ENCODE results near the gene FBXO36. TPM values are rescaled to one million over a fixed set of nuclear protein-coding genes. Genes with fewer than 3 reads are reported as not detected.

FBXO36 gene
- total and polyA plus RNA-seq, 2 of the 13 experiments (the other 11 are each of a cell fraction or from before 2014, with no cell fraction given) = 2.8 TPM

DNA sequence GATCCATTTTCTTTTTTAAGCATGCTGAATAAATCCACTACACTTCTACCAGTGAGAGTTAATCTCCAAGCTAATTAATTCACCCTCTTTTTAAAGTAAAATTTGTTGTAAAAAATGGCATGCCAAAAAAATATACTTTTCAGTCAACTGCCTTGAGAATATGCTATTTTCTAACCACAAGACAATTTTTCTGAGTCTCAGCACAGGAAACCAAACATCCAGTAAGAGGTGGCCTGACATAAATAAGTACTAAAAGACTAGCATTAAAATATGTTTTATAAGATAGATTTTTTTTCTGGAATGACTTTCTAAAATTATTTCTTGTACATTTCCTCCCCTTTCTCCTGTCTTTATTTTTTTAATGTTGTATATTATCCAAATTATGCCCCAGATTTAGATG, 2.9 kb downstream of the FBXO36 start:
- Histone ChIP-seq H3K27me3 (ENCODE audit: control insufficient read depth in 1 of 2, insufficient read depth in 2 of 2, low read length in 2 of 2) (no peaks in the 10 kb centered on the region; a peak in 1 of 5 replicates), H3K9ac (ENCODE audit: insufficient read depth, low read depth, low read length) (no peak overlapping the region), H3K79me2 (ENCODE audit: insufficient read depth, low read length) (peaks cover 13% of the 10 kb centered on the region), H4K20me1 (ENCODE audit: insufficient read depth, low read length) (no peaks in the 10 kb centered on the region), H2AFZ (ENCODE audit: low read length) (no peak overlapping the region), H3K4me2 (ENCODE audit: low read depth, low read length) (no peak overlapping the region), H3K9me3 (ENCODE audit: low read length) (no peaks in the 10 kb centered on the region), H3K4me3 (replicated peaks in 1 of 3; ENCODE audit: insufficient read depth in 1 of 3, low read depth in 2 of 3, low read length in 3 of 3) (no peak overlapping the region), H3K36me3 (replicated peaks in 1 of 2; ENCODE audit: control insufficient read depth in 1 of 2, insufficient read depth in 2 of 2, low read length in 2 of 2) (no peaks in the 10 kb centered on the region), H3K27ac (ENCODE audit: extremely low read length, insufficient read depth, low read length) (no peak overlapping the region), H3K4me1 (ENCODE audit: insufficient read depth, low read length) (peaks cover 13% of the 10 kb centered on the region)
- FAIRE-seq = no peak
- in situ Hi-C loops (cut with HindIII; ENCODE audit: extremely low pct_ligation_motif_present, low pct_unique_long_range_greater_than_20kb) (no loop called here), intact Hi-C loops (cut with micrococcal nuclease; ENCODE audit: unreplicated experiment) (no loop called here)
- POLR2A ChIA-PET = no interaction called here
- TF ChIP-seq ZC3H13 (CRISPR knock-in tag; IDR thresholded peaks at IDR 0.05) (no peak), ZNF33A (CRISPR knock-in tag; IDR thresholded peaks at IDR 0.05; ENCODE audit: borderline replicate concordance) (no peak)
- TF ChIP-seq, protein P1, sequence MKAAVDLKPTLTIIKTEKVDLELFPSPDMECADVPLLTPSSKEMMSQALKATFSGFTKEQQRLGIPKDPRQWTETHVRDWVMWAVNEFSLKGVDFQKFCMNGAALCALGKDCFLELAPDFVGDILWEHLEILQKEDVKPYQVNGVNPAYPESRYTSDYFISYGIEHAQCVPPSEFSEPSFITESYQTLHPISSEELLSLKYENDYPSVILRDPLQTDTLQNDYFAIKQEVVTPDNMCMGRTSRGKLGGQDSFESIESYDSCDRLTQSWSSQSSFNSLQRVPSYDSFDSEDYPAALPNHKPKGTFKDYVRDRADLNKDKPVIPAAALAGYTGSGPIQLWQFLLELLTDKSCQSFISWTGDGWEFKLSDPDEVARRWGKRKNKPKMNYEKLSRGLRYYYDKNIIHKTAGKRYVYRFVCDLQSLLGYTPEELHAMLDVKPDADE (CRISPR knock-in tag; IDR thresholded peaks at IDR 0.05) = no peak
- no peak for ATAC-seq
- BruUV-seq (replicated peaks) = TSS peak; percentile 21
- DNase-seq (ENCODE audit: low spot score) = no peak
- CTCF ChIA-PET (ENCODE audit: low intra/inter-chr PET ratio, low total read pairs) = no interaction called here

- ChIA-PET CTCF (ENCODE audit: low intra/inter-chr PET ratio, low total read pairs) (no interaction called here), POLR2A (no interaction called here)
- no TSS peak for BruUV-seq (replicated peaks)
- H4K20me1 ChIP-seq (ENCODE audit: insufficient read depth, low read length) = no peaks in the 10 kb centered on the region
- H3K27me3 ChIP-seq (ENCODE audit: control insufficient read depth in 1 of 2, insufficient read depth in 2 of 2, low read length in 2 of 2) = no peaks in the 10 kb centered on the region; a peak in 1 of 5 replicates
- peaks cover 2% of the 10 kb centered on the region for H3K79me2 ChIP-seq (ENCODE audit: insufficient read depth, low read length)
- ATAC-seq (no peak), FAIRE-seq (no peak), DNase-seq (ENCODE audit: low spot score) (no peak)
- no peak overlapping the region for H3K4me3 ChIP-seq (replicated peaks in 1 of 3; ENCODE audit: insufficient read depth in 1 of 3, low read depth in 2 of 3, low read length in 3 of 3)
- in situ Hi-C loops (cut with HindIII; ENCODE audit: extremely low pct_ligation_motif_present, low pct_unique_long_range_greater_than_20kb) (no loop called here), intact Hi-C loops (cut with micrococcal nuclease; ENCODE audit: unreplicated experiment) (no loop called here)
- H3K4me2 ChIP-seq (ENCODE audit: low read depth, low read length) = no peak overlapping the region
- no peak overlapping the region for H3K9ac ChIP-seq (ENCODE audit: insufficient read depth, low read depth, low read length)
- no peak overlapping the region for H2AFZ ChIP-seq (ENCODE audit: low read length)
- H3K9me3 ChIP-seq (ENCODE audit: low read length) = no peaks in the 10 kb centered on the region
- no peak for TF ChIP-seq TMF1 (CRISPR knock-in tag; IDR thresholded peaks at IDR 0.05; ENCODE audit: low read depth)
- no peak for TF ChIP-seq ZBTB1 (CRISPR knock-in tag; IDR thresholded peaks at IDR 0.05; ENCODE audit: borderline replicate concordance)
- TF ChIP-seq SP2 (CRISPR knock-in tag; IDR thresholded peaks at IDR 0.05) = no peak
- TF ChIP-seq, protein P2, sequence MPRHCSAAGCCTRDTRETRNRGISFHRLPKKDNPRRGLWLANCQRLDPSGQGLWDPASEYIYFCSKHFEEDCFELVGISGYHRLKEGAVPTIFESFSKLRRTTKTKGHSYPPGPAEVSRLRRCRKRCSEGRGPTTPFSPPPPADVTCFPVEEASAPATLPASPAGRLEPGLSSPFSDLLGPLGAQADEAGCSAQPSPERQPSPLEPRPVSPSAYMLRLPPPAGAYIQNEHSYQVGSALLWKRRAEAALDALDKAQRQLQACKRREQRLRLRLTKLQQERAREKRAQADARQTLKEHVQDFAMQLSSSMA (CRISPR knock-in tag; IDR thresholded peaks at IDR 0.05) = no peak
- TF ChIP-seq ZFP1 (CRISPR knock-in tag; IDR thresholded peaks at IDR 0.05) = no peak
- TF ChIP-seq PCBP2 (optimal IDR thresholded peaks at IDR 0.05; ENCODE audit: low read depth, low read length, poor library complexity, severe bottlenecking) = no peak
- no peak for TF ChIP-seq GTF3A (CRISPR knock-in tag; conservative IDR thresholded peaks at IDR 0.05)
- TF ChIP-seq CHD2 (IDR thresholded peaks at IDR 0.05; ENCODE audit: low read depth, low read length) = no peak
- no peak for TF ChIP-seq CENPBD1 (CRISPR knock-in tag; IDR thresholded peaks at IDR 0.05; ENCODE audit: borderline replicate concordance, low read depth)
- TF ChIP-seq KDM5B (CRISPR knock-in tag; IDR thresholded peaks at IDR 0.05; ENCODE audit: borderline replicate concordance) = no peak
- TF ChIP-seq ZNF10 (CRISPR knock-in tag; IDR thresholded peaks at IDR 0.05; ENCODE audit: borderline replicate concordance, low read depth) = no peak
- no peak overlapping the region for H3K27ac ChIP-seq (ENCODE audit: extremely low read length, insufficient read depth, low read length)
- WGBS (ENCODE audit: low lambda C conversion rate) = 91% methylated on average over 2 of the region's 2 CpGs
- H3K4me1 ChIP-seq (ENCODE audit: insufficient read depth, low read length) = peaks cover 13% of the 10 kb centered on the region
- H3K36me3 ChIP-seq (replicated peaks in 1 of 2; ENCODE audit: control insufficient read depth in 1 of 2, insufficient read depth in 2 of 2, low read length in 2 of 2) = no peaks in the 10 kb centered on the region
Measured at GRCh38 chr2:229927817-229928321, 5.6 kb downstream of the FBXO36 start.

Data from HepG2 (cell line).